ENCODE results near the gene HOXC9. TPM values are rescaled to one million over a fixed set of nuclear protein-coding genes. Genes with fewer than 3 reads are reported as not detected.
A peak's percentile ranks its signal among the peaks of the same experiment; 100 is the strongest.

Gene HOXC9
- total RNA-seq, 2 experiments from 2014 or later, result not detected

- CTCF ChIA-PET, result interaction anchor here (0.6 to 5.6 kb wide), 8 partner anchors 8 to 200 kb away, joined by 3 to 44 read pairs (median 10); partner anchors contain the start of genes HOXC5 and HOXC8
- Mint-ChIP-seq H3K27ac (no peak overlapping the region), H3K36me3 (peaks cover 1% of the 10 kb centered on the region), H3K27me3 (peaks cover 78% of the 10 kb centered on the region), H3K4me1 (peaks cover 21% of the 10 kb centered on the region), H3K9me3 (ENCODE audit: low read depth) (no peaks in the 10 kb centered on the region), H3K4me3 (no peak overlapping the region)
- DNase-seq (no peak), ATAC-seq (no peak)
These were observed 14.5 kb downstream of the HOXC9 start for GRCh38 chr12:54014377-54015017.

- no peaks in the 10 kb centered on the region for H3K9me3 Mint-ChIP-seq (ENCODE audit: low read depth)
- no peak overlapping the region for H3K27ac Mint-ChIP-seq
- ATAC-seq (no peak), DNase-seq (no peak)
- CTCF ChIA-PET, result interaction anchor here (1.0 to 5.6 kb wide), 7 partner anchors 9 to 200 kb away, joined by 3 to 44 read pairs (median 18); partner anchors contain the start of gene HOXC8
- peaks cover 1% of the 10 kb centered on the region for H3K36me3 Mint-ChIP-seq
- H3K27me3 Mint-ChIP-seq, result peaks cover 77% of the 10 kb centered on the region
- H3K4me1 Mint-ChIP-seq, result peaks cover 21% of the 10 kb centered on the region
- H3K4me3 Mint-ChIP-seq, result no peak overlapping the region
These were observed 15.3 kb downstream of the HOXC9 start for GRCh38 chr12:54015018-54015931.

- DNase-seq (no peak), ATAC-seq (no peak)
- H3K4me1 Mint-ChIP-seq, result peaks cover 20% of the 10 kb centered on the region
- no peaks in the 10 kb centered on the region for H3K9me3 Mint-ChIP-seq (ENCODE audit: low read depth)
- peaks cover 1% of the 10 kb centered on the region for H3K36me3 Mint-ChIP-seq
- H3K4me3 Mint-ChIP-seq, result no peak overlapping the region
- peaks cover 78% of the 10 kb centered on the region for H3K27me3 Mint-ChIP-seq
- CTCF ChIA-PET, result interaction anchor here (0.7 to 5.6 kb wide), 14 partner anchors 9 to 366 kb away, joined by 3 to 44 read pairs (median 12); partner anchors contain the start of genes HOXC5, HOXC6, HOXC8 and HOXC9
- no peak overlapping the region for H3K27ac Mint-ChIP-seq
These were observed 16.1 kb downstream of the HOXC9 start for GRCh38 chr12:54016051-54016450.

- DNase-seq (no peak), ATAC-seq (no peak)
- CTCF ChIA-PET, result interaction anchor here (0.7 to 5.6 kb wide), 16 partner anchors 10 to 365 kb away, joined by 3 to 44 read pairs (median 11); partner anchors contain the start of genes HOXC10, HOXC5, HOXC6 and HOXC8
- H3K4me3 Mint-ChIP-seq, result no peak overlapping the region
- peaks cover 78% of the 10 kb centered on the region for H3K27me3 Mint-ChIP-seq
- H3K27ac Mint-ChIP-seq, result no peak overlapping the region
- H3K36me3 Mint-ChIP-seq, result peaks cover 1% of the 10 kb centered on the region
- H3K9me3 Mint-ChIP-seq (ENCODE audit: low read depth), result no peaks in the 10 kb centered on the region
- H3K4me1 Mint-ChIP-seq, result peaks cover 17% of the 10 kb centered on the region
These were observed 16.6 kb downstream of the HOXC9 start for GRCh38 chr12:54016478-54016964.

- H3K36me3 Mint-ChIP-seq, result peaks cover 1% of the 10 kb centered on the region
- H3K4me1 Mint-ChIP-seq, result peaks cover 15% of the 10 kb centered on the region
- H3K9me3 Mint-ChIP-seq (ENCODE audit: low read depth), result no peaks in the 10 kb centered on the region
- DNase-seq, result no peak
- H3K27me3 Mint-ChIP-seq, result peaks cover 82% of the 10 kb centered on the region
- CTCF ChIA-PET, result interaction anchor here (0.8 to 5.6 kb wide), 17 partner anchors 10 to 198 kb away, joined by 3 to 44 read pairs (median 10); partner anchors contain the start of genes HOXC10, HOXC5, HOXC6 and HOXC8
- peak overlapping the region; percentile 74 for H3K4me3 Mint-ChIP-seq
- peak overlapping the region; percentile 58 for H3K27ac Mint-ChIP-seq
- ATAC-seq, result peak; percentile 48
These were observed 17.2 kb downstream of the HOXC9 start for GRCh38 chr12:54017027-54017788.

- Mint-ChIP-seq H3K9me3 (ENCODE audit: low read depth) (no peaks in the 10 kb centered on the region), H3K4me3 (peak overlapping the region; percentile 74), H3K4me1 (peaks cover 15% of the 10 kb centered on the region), H3K27me3 (peaks cover 81% of the 10 kb centered on the region), H3K27ac (peak overlapping the region; percentile 58), H3K36me3 (peaks cover 1% of the 10 kb centered on the region)
- DNase-seq, result peak; percentile 87
- ATAC-seq, result peak; percentile 96
- CTCF ChIA-PET, result interaction anchor here (0.8 to 5.6 kb wide), 14 partner anchors 9 to 197 kb away, joined by 3 to 44 read pairs (median 12); partner anchors contain the start of genes HOXC5, HOXC6 and HOXC8
These were observed 18.0 kb downstream of the HOXC9 start for GRCh38 chr12:54017878-54018467.

GRCh38 chr12:54018468-54018984 lies 18.6 kb downstream of the HOXC9 start:
- Mint-ChIP-seq H3K36me3 (peaks cover 1% of the 10 kb centered on the region), H3K4me3 (peak overlapping the region; percentile 74)

GRCh38 chr12:54019091-54019811 lies 19.3 kb downstream of the HOXC9 start:
- peaks cover 1% of the 10 kb centered on the region for H3K36me3 Mint-ChIP-seq
- DNase-seq, result no peak
- H3K4me3 Mint-ChIP-seq, result no peak overlapping the region
- H3K9me3 Mint-ChIP-seq (ENCODE audit: low read depth), result no peaks in the 10 kb centered on the region
- CTCF ChIA-PET, result interaction anchor here (7.0 kb wide), 1 partner anchor 14 kb away, joined by 39 read pairs; the partner anchor contains the start of gene HOXC5
- H3K27ac Mint-ChIP-seq, result no peak overlapping the region
- ATAC-seq, result no peak
- H3K27me3 Mint-ChIP-seq, result peaks cover 81% of the 10 kb centered on the region
- H3K4me1 Mint-ChIP-seq, result peaks cover 15% of the 10 kb centered on the region

More at GRCh38 chr12:54018468-54018984, 18.6 kb downstream of the HOXC9 start:
- Mint-ChIP-seq H3K4me1 (peaks cover 15% of the 10 kb centered on the region), H3K9me3 (ENCODE audit: low read depth) (no peaks in the 10 kb centered on the region), H3K27me3 (peaks cover 81% of the 10 kb centered on the region), H3K27ac (no peak overlapping the region)
- CTCF ChIA-PET, result interaction anchor here (2.3 to 7.0 kb wide), 6 partner anchors 12 to 196 kb away, joined by 18 to 44 read pairs (median 29); partner anchors contain the start of genes HOXC5 and HOXC8
- DNase-seq (no peak), ATAC-seq (no peak)

GRCh38 chr12:54019924-54020590 lies 20.1 kb downstream of the HOXC9 start:
- DNase-seq (no peak), ATAC-seq (no peak)
- H3K4me1 Mint-ChIP-seq, result peaks cover 11% of the 10 kb centered on the region
- CTCF ChIA-PET, result interaction anchor here (1.5 to 7.0 kb wide), 2 partner anchors 13 to 188 kb away, joined by 3 to 39 read pairs; partner anchors contain the start of gene HOXC5
- no peak overlapping the region for H3K4me3 Mint-ChIP-seq
- H3K27me3 Mint-ChIP-seq, result peaks cover 80% of the 10 kb centered on the region
- no peak overlapping the region for H3K27ac Mint-ChIP-seq
- no peaks in the 10 kb centered on the region for H3K9me3 Mint-ChIP-seq (ENCODE audit: low read depth)
- no peaks in the 10 kb centered on the region for H3K36me3 Mint-ChIP-seq

- ATAC-seq, result no peak
- no peaks in the 10 kb centered on the region for H3K36me3 Mint-ChIP-seq
- CTCF ChIA-PET, result interaction anchor here (1.2 to 7.0 kb wide), 4 partner anchors 12 to 187 kb away, joined by 3 to 39 read pairs (median 4); partner anchors contain the start of genes HOXC5 and HOXC8
- peaks cover 80% of the 10 kb centered on the region for H3K27me3 Mint-ChIP-seq
- no peak for DNase-seq
- peaks cover 12% of the 10 kb centered on the region for H3K4me1 Mint-ChIP-seq
- no peaks in the 10 kb centered on the region for H3K9me3 Mint-ChIP-seq (ENCODE audit: low read depth)
- H3K4me3 Mint-ChIP-seq, result no peak overlapping the region
- H3K27ac Mint-ChIP-seq, result no peak overlapping the region
These were observed 20.8 kb downstream of the HOXC9 start for GRCh38 chr12:54020591-54021405.

Measured in activated CD8-positive, alpha-beta memory T cell treated with anti-CD3 and anti-CD28 coated beads, Interleukin-2, amount 10 ng/mL, durations not matched to agents 7 days and 5 days (primary cell).